Endothelial cell of coronary artery (primary cell): ENCODE data around the gene RFPL4A. TPM values are rescaled to one million over a fixed set of nuclear protein-coding genes. Genes with fewer than 3 reads are reported as not detected.

Experiments
- total RNA-seq: library from RNA; depleted of rRNA; stranded (reverse); fragments of >200 nt; gene quantifications from 2 replicates; pipeline ENCODE4 v1.2.3, GENCODE V29; 2014

RFPL4A gene
- total RNA-seq = 0.36 TPM in 1 of 2 replicates, not detected in the other

GRCh38 chr19:55758797-55759196, at the start of gene RFPL4A:
Gene RFPL4A (plus strand): TSS chr19:55759097. CDS start chr19:55761801, 2,704 bp downstream.

DNA sequence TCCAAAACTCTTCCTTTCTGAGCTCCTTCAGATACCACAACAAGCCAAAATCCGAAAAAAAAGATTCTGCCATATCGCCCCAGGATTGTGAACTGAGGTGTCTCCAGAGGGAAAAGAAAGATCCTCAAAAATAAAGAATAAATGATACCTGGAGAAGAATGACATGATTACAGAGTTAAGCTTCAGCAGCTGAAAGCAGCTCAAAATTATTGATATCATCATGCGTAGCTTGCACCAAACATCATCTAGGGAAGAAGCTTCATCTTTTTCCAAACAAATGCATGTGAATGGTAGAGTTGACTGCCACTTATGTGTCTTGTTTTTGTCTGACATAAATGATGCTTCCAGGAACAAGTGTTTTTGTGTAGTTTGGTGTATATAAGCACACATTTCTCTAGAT, 20.6 kb upstream of the RFPL4A start, which contains the start of gene NLRP9:
NLRP9 (minus strand) TSS at position 101 of the 400 bp plus-strand sequence; CDS start at position 73, 28 bp downstream.

GRCh38 chr19:55768818-55769217, 9.9 kb downstream of the RFPL4A start, which contains the start of gene RFPL4AL1:
Gene RFPL4AL1 (plus strand): TSS chr19:55769118. CDS start chr19:55771805, 2,687 bp downstream.

Other genes starting within 250 kb of the RFPL4A start
- gene SBK2, start 222.0 kb upstream of the RFPL4A start, total RNA-seq = not detected in 2 replicates
- gene SBK3, start 213.6 kb upstream of the RFPL4A start, total RNA-seq = 0.19 TPM in 1 of 2 replicates, not detected in the other
- gene ZNF579, start 178.2 kb upstream of the RFPL4A start, total RNA-seq = 3.0 and 4.4 TPM in 2 replicates
- 1.9 and 2.2 TPM in 2 replicates for gene FIZ1, start 159.6 kb upstream of the RFPL4A start, total RNA-seq
- gene ZNF524, start 158.8 kb upstream of the RFPL4A start, total RNA-seq = 10.0 and 15.4 TPM in 2 replicates
- 0.54 and 1.0 TPM in 2 replicates for gene ZNF865, start 153.4 kb upstream of the RFPL4A start, total RNA-seq
- 3.1 and 4.0 TPM in 2 replicates for gene ZNF784, start 134.5 kb upstream of the RFPL4A start, total RNA-seq
- 1.7 and 3.5 TPM in 2 replicates for gene ZNF580, start 118.1 kb upstream of the RFPL4A start, total RNA-seq
- 22.6 and 24.8 TPM in 2 replicates for gene ZNF581, start 115.4 kb upstream of the RFPL4A start, total RNA-seq
- gene CCDC106, start 110.9 kb upstream of the RFPL4A start, total RNA-seq = 6.1 and 6.6 TPM in 2 replicates
- gene U2AF2, start 104.1 kb upstream of the RFPL4A start, total RNA-seq = 103 and 137 TPM in 2 replicates
- gene EPN1, start 83.9 kb upstream of the RFPL4A start, total RNA-seq = 73.5 and 110 TPM in 2 replicates
- gene NLRP9, start 20.7 kb upstream of the RFPL4A start, total RNA-seq = not detected in 2 replicates
- not detected in 2 replicates for gene RFPL4AL1, start 10.0 kb downstream of the RFPL4A start, total RNA-seq
- not detected in 2 replicates for gene NLRP11, start 72.9 kb downstream of the RFPL4A start, total RNA-seq
- gene NLRP4, start 77.4 kb downstream of the RFPL4A start, total RNA-seq = not detected in 2 replicates
- gene NLRP13, start 173.2 kb downstream of the RFPL4A start, total RNA-seq = not detected in 2 replicates
- not detected in 2 replicates for gene NLRP8, start 188.7 kb downstream of the RFPL4A start, total RNA-seq
- gene NLRP5, start 227.7 kb downstream of the RFPL4A start, total RNA-seq = not detected in 2 replicates